ENCODE results near the gene AQP3. TPM values are rescaled to one million over a fixed set of nuclear protein-coding genes. Genes with fewer than 3 reads are reported as not detected.
A peak's percentile ranks its signal among the peaks of the same experiment; 100 is the strongest.
"Not testable (repeated sequence)": the region's sequence is repeated elsewhere in the genome, so short reads cannot be mapped to it uniquely, and the experiment has no call there.

Gene AQP3
- total and polyA plus RNA-seq, 9 of the 15 experiments (the other 6 are each of a cell fraction or from before 2014, with no cell fraction given) = 4.2 to 31.5 (median 17.6) TPM

DNA sequence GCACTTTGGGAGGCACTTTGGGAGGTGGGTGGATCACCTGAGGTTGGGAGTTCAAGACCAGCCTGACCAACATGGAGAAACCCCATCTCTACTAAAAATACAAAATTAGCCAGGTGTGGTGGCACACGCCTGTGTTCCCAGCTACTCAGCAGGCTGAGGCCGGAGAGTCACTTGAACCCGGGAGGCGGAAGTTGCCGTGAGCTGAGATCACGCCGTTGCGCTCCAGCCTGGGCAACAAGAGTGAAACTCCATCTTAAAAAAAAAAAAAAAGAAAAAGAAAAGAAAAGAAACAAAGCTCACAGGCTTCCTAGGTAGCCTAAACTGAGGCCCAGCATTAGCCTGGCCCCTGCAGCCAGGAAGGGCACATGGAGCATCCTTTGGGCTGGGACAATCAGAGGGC lies 8.1 kb upstream of the AQP3 start:
- POLR2A ChIA-PET = interaction anchor here (0.5 kb wide), 1 partner anchor 198 kb away, joined by 3 read pairs; no protein-coding TSS in a partner anchor
- H3K27ac ChIP-seq (ENCODE audit: extremely low read depth, low read depth, low read length); CTCF ChIA-PET (ENCODE audit: low intra/inter-chr PET ratio); H3K9me3 ChIP-seq (replicated peaks; ENCODE audit: control insufficient read depth, insufficient read depth, low read depth, low read length); H3K4me2 ChIP-seq (ENCODE audit: insufficient read depth, low read length); ATAC-seq; BruUV-seq (replicated peaks); H3K4me3 ChIP-seq; H3K9me1 ChIP-seq (ENCODE audit: control insufficient read depth, insufficient read depth, low read length); in situ Hi-C loops (cut with MboI); H3K36me3 ChIP-seq (ENCODE audit: control insufficient read depth, insufficient read depth, low read length); DNase-seq (ENCODE audit: extremely low read depth in 1 of 4, low spot score in 3 of 4); H3K27me3 ChIP-seq (ENCODE audit: control insufficient read depth in 2 of 2, insufficient read depth in 2 of 2, low read length in 2 of 2); H4K20me1 ChIP-seq (replicated peaks; ENCODE audit: control insufficient read depth, insufficient read depth, low read length); H2AFZ ChIP-seq (ENCODE audit: low read depth, low read length); FAIRE-seq; H3K9ac ChIP-seq (ENCODE audit: insufficient read depth in 1 of 2, low read depth in 2 of 2, low read length in 2 of 2); H3K79me2 ChIP-seq (ENCODE audit: control insufficient read depth, insufficient read depth, low read length): not testable (repeated sequence)
- intact Hi-C loops (cut with micrococcal nuclease) = loop anchor here (10.0 kb wide), 1 partner anchor 171 kb away; no protein-coding TSS in a partner anchor
- peaks cover 10 to 13% of the 10 kb centered on the region in 2 experiments for H3K4me1 ChIP-seq (replicated peaks in 1 of 2; ENCODE audit: control insufficient read depth in 2 of 2, insufficient read depth in 2 of 2, low read length in 2 of 2)
- WGBS (ENCODE audit: insufficient coverage, low coverage, missing lambda C conversion rate) = 81% methylated on average over 8 of the region's 8 CpGs

- in situ Hi-C loops (cut with MboI); BruUV-seq (replicated peaks); POLR2A ChIA-PET; H3K79me2 ChIP-seq (ENCODE audit: control insufficient read depth, insufficient read depth, low read length); ATAC-seq; H3K9me3 ChIP-seq (replicated peaks; ENCODE audit: control insufficient read depth, insufficient read depth, low read depth, low read length); DNase-seq (ENCODE audit: extremely low read depth in 1 of 4, low spot score in 3 of 4); H4K20me1 ChIP-seq (replicated peaks; ENCODE audit: control insufficient read depth, insufficient read depth, low read length); H3K9me1 ChIP-seq (ENCODE audit: control insufficient read depth, insufficient read depth, low read length); H3K4me2 ChIP-seq (ENCODE audit: insufficient read depth, low read length); H2AFZ ChIP-seq (ENCODE audit: low read depth, low read length); H3K27ac ChIP-seq (ENCODE audit: extremely low read depth, low read depth, low read length); CTCF ChIA-PET (ENCODE audit: low intra/inter-chr PET ratio); H3K27me3 ChIP-seq (ENCODE audit: control insufficient read depth in 2 of 2, insufficient read depth in 2 of 2, low read length in 2 of 2); H3K4me3 ChIP-seq; H3K9ac ChIP-seq (ENCODE audit: insufficient read depth in 1 of 2, low read depth in 2 of 2, low read length in 2 of 2); H3K36me3 ChIP-seq (ENCODE audit: control insufficient read depth, insufficient read depth, low read length): not testable (repeated sequence)
- TF ChIP-seq, protein P1, sequence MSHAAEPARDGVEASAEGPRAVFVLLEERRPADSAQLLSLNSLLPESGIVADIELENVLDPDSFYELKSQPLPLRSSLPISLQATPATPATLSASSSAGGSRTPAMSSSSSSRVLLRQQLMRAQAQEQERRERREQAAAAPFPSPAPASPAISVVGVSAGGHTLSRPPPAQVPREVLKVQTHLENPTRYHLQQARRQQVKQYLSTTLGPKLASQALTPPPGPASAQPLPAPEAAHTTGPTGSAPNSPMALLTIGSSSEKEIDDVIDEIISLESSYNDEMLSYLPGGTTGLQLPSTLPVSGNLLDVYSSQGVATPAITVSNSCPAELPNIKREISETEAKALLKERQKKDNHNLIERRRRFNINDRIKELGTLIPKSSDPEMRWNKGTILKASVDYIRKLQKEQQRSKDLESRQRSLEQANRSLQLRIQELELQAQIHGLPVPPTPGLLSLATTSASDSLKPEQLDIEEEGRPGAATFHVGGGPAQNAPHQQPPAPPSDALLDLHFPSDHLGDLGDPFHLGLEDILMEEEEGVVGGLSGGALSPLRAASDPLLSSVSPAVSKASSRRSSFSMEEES (CRISPR knock-in tag; IDR thresholded peaks at IDR 0.05) = 0 out of 2 replicates have a peak, but pooled peaks have one; percentile 2
- intact Hi-C loops (cut with micrococcal nuclease) = loop anchor here (5.0 to 10.0 kb wide), 2 partner anchors 37 to 170 kb away; no protein-coding TSS in a partner anchor
- peak; percentile 72 for FAIRE-seq
- peaks cover 10 to 13% of the 10 kb centered on the region in 2 experiments for H3K4me1 ChIP-seq (replicated peaks in 1 of 2; ENCODE audit: control insufficient read depth in 2 of 2, insufficient read depth in 2 of 2, low read length in 2 of 2)
- WGBS (ENCODE audit: insufficient coverage, low coverage, missing lambda C conversion rate) = 60% methylated on average over 3 of the region's 5 CpGs
Observed at GRCh38 chr9:33454661-33455026, 7.3 kb upstream of the AQP3 start.

Data from K562 (cell line).